ENCODE measurements around the gene TARBP2. TPM values are rescaled to one million over a fixed set of nuclear protein-coding genes. Genes with fewer than 3 reads are reported as not detected.

Gene TARBP2
- total RNA-seq, 4 donors from 2014 or later, result 19.5 to 25.9 (median 22.7) TPM

- H3K27me3 ChIP-seq, result no peaks in the 10 kb centered on the region
- WGBS, 2 donors, result 65 to 82% methylated on average over 11 to 14 of the region's 14 CpGs
- peak overlapping the region in 1 of 4 donors; percentile 27 for H3K27ac ChIP-seq
- H3K4me3 ChIP-seq, result no peak overlapping the region
- TF ChIP-seq CTCF (IDR thresholded peaks at IDR 0.05), result no peak
- TF ChIP-seq POLR2A (IDR thresholded peaks at IDR 0.05), result no peak
- no peaks in the 10 kb centered on the region for H3K9me3 ChIP-seq
- intact Hi-C loops (cut with DNase I), result loop anchor here (10.0 kb wide), 1 partner anchor 49 kb away; the partner anchor contains the start of gene PCBP2
- peaks cover 0 to 52% (median 9%) of the 10 kb centered on the region in 3 donors for H3K36me3 ChIP-seq
- H3K4me1 ChIP-seq, result peaks cover 16 to 50% (median 18%) of the 10 kb centered on the region in 3 donors
- no peak for DNase-seq
Measured at GRCh38 chr12:53504004-53504920, 3.2 kb downstream of the TARBP2 start.

DNA sequence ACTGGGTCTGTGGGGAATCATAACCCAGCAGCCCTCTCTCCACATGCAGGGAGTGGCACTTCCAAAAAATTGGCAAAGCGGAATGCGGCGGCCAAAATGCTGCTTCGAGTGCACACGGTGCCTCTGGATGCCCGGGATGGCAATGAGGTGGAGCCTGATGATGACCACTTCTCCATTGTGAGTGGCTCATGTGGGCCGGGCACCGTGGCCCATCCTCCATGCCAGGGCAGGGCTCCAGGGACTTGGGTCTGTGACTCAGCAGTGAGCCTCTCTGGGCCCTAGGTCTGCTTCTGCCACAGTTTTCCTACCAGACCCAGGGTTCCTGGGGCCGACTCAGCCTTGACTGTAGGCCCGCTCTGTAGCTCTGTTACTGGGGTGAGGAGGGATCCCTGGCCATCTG lies 4.0 kb downstream of the TARBP2 start:
- no peaks in the 10 kb centered on the region for H3K9me3 ChIP-seq
- no peaks in the 10 kb centered on the region for H3K27me3 ChIP-seq
- no peak overlapping the region for H3K4me3 ChIP-seq
- peaks cover 0 to 56% (median 9%) of the 10 kb centered on the region in 3 donors for H3K36me3 ChIP-seq
- 60 to 83% methylated on average over 2 to 7 of the region's 10 CpGs for WGBS, 2 donors
- DNase-seq, result no peak
- peaks cover 9 to 41% (median 16%) of the 10 kb centered on the region in 3 donors for H3K4me1 ChIP-seq
- no peak for TF ChIP-seq POLR2A (IDR thresholded peaks at IDR 0.05)
- TF ChIP-seq CTCF (IDR thresholded peaks at IDR 0.05), result no peak
- intact Hi-C loops (cut with DNase I), result loop anchor here (10.0 kb wide), 1 partner anchor 50 kb away; the partner anchor contains the start of gene PCBP2
- peak overlapping the region in 3 of 4 donors; percentile 27 to 38 (median 35) for H3K27ac ChIP-seq

GRCh38 chr12:53505555-53506449 lies 4.7 kb downstream of the TARBP2 start:
- Histone ChIP-seq H3K9me3 (no peaks in the 10 kb centered on the region), H3K27ac (peak overlapping the region in 3 of 4 donors; percentile 27 to 38 (median 35)), H3K4me1 (peaks cover 9 to 39% (median 16%) of the 10 kb centered on the region in 3 donors), H3K27me3 (no peaks in the 10 kb centered on the region), H3K36me3 (peaks cover 0 to 63% (median 12%) of the 10 kb centered on the region in 3 donors), H3K4me3 (no peak overlapping the region)
- no peak for TF ChIP-seq CTCF (IDR thresholded peaks at IDR 0.05)
- no peak for TF ChIP-seq POLR2A (IDR thresholded peaks at IDR 0.05)
- DNase-seq, result no peak
- 80 to 81% methylated on average over 7 to 11 of the region's 19 CpGs for WGBS, 2 donors
- intact Hi-C loops (cut with DNase I), result loop anchor here (10.0 kb wide), 1 partner anchor 51 kb away; the partner anchor contains the start of gene PCBP2

- no peak overlapping the region for H3K27ac ChIP-seq
- 21 to 42% methylated on average over 2 of the region's 2 CpGs for WGBS, 2 donors
- TF ChIP-seq CTCF (IDR thresholded peaks at IDR 0.05) (no peak), POLR2A (IDR thresholded peaks at IDR 0.05) (no peak)
- peaks cover 0 to 69% (median 17%) of the 10 kb centered on the region in 3 donors for H3K36me3 ChIP-seq
- DNase-seq, result no peak
- intact Hi-C loops (cut with DNase I), result loop anchor here (10.0 kb wide), 1 partner anchor 52 kb away; the partner anchor contains the start of gene PCBP2
- no peak overlapping the region for H3K4me3 ChIP-seq
- H3K27me3 ChIP-seq, result no peaks in the 10 kb centered on the region
- no peaks in the 10 kb centered on the region for H3K9me3 ChIP-seq
- H3K4me1 ChIP-seq, result peaks cover 9 to 38% (median 16%) of the 10 kb centered on the region in 3 donors
Measured at GRCh38 chr12:53506450-53506785, 5.3 kb downstream of the TARBP2 start.
